H9 (cell line): ENCODE results near the gene PAPLN. TPM values are rescaled to one million over a fixed set of nuclear protein-coding genes. Genes with fewer than 3 reads are reported as not detected.

Experiments used
- DNase-seq: peaks from one replicate; pipeline ENCODE4 v3.0.0-alpha.2; 2017
- H2AFZ ChIP-seq: one replicate; pipeline ENCODE4 v1.6.1; 2013; ENCODE audit warnings: mild to moderate bottlenecking, low read length, control low read depth, moderate library complexity
- H2AK5ac ChIP-seq: 2 replicates; pipeline ENCODE4 v1.6.1; 2013; ENCODE audit warnings: low read length, control low read depth, mixed read lengths; ENCODE audit not compliant: insufficient read length
- H2BK120ac ChIP-seq: one replicate; pipeline ENCODE4 v1.6.1; 2013; ENCODE audit warnings: low read depth, mild to moderate bottlenecking, low read length, control low read depth, inconsistent platforms; ENCODE audit not compliant: poor library complexity, severe bottlenecking
- H2BK12ac ChIP-seq: 2 replicates; pipeline ENCODE4 v1.6.1; 2013; ENCODE audit warnings: low read length, control low read depth, mixed read lengths, low read depth; ENCODE audit not compliant: insufficient read length
- H2BK15ac ChIP-seq: 2 replicates; pipeline ENCODE4 v1.6.1; 2013; ENCODE audit warnings: low read depth, low read length, control low read depth
- H2BK20ac ChIP-seq: one replicate; pipeline ENCODE4 v1.6.1; 2013; ENCODE audit warnings: low read depth, mild to moderate bottlenecking, low read length, control low read depth, inconsistent platforms; ENCODE audit not compliant: poor library complexity, severe bottlenecking
- H2BK5ac ChIP-seq: 2 replicates; pipeline ENCODE4 v1.6.1; 2013; ENCODE audit warnings: low read length, control low read depth, mixed read lengths; ENCODE audit not compliant: insufficient read length
- H3K14ac ChIP-seq: 2 replicates; pipeline ENCODE4 v1.6.1; 2013; ENCODE audit warnings: low read length, control low read depth; ENCODE audit not compliant: insufficient read depth
- H3K18ac ChIP-seq: 2 replicates; pipeline ENCODE4 v1.6.1; 2013; ENCODE audit warnings: low read depth, mild to moderate bottlenecking, mixed read lengths, low read length, control low read depth; ENCODE audit not compliant: insufficient read length
- H3K23ac ChIP-seq: 2 replicates; pipeline ENCODE4 v1.6.1; 2013; ENCODE audit warnings: low read length, control low read depth, mixed read lengths, low read depth; ENCODE audit not compliant: insufficient read length
- H3K23me2 ChIP-seq: 2 replicates; pipeline ENCODE4 v1.6.1; 2013; ENCODE audit warnings: low read depth, mild to moderate bottlenecking, mixed read lengths, low read length, control low read depth; ENCODE audit not compliant: insufficient read length, poor library complexity, severe bottlenecking
- H3K27ac ChIP-seq: 2 replicates; pipeline ENCODE4 v1.5.1; 2013; ENCODE audit warnings: low read length, control low read depth, mixed read lengths, low read depth; ENCODE audit not compliant: insufficient read length
- H3K27me3 ChIP-seq: 2 replicates; pipeline ENCODE4 v1.6.1; 2013; ENCODE audit warnings: low read length, control low read depth, inconsistent platforms; ENCODE audit not compliant: insufficient read depth
- H3K4ac ChIP-seq: 2 replicates; pipeline ENCODE4 v1.6.1; 2013; ENCODE audit warnings: low read depth, mild to moderate bottlenecking, control low read depth, inconsistent platforms, low read length, moderate library complexity
- H3K4me1 ChIP-seq: 2 replicates; pipeline ENCODE4 v1.6.1; 2013; ENCODE audit warnings: low read length, control low read depth, inconsistent platforms; ENCODE audit not compliant: insufficient read depth
- H3K4me2 ChIP-seq: 2 replicates; pipeline ENCODE4 v1.6.1; 2013; ENCODE audit warnings: low read length, control low read depth, mixed read lengths; ENCODE audit not compliant: insufficient read length, insufficient read depth
- H3K56ac ChIP-seq: 2 replicates; pipeline ENCODE4 v1.6.1; 2013; ENCODE audit warnings: low read depth, mild to moderate bottlenecking, mixed read lengths, low read length, control low read depth; ENCODE audit not compliant: insufficient read length
- H3K79me1 ChIP-seq: 2 replicates; pipeline ENCODE4 v1.6.1; 2013; ENCODE audit warnings: low read depth, mild to moderate bottlenecking, moderate library complexity, low read length, control low read depth, inconsistent platforms; ENCODE audit not compliant: insufficient read depth, poor library complexity, severe bottlenecking
- H3K79me2 ChIP-seq: 2 replicates; pipeline ENCODE4 v1.6.1; 2013; ENCODE audit warnings: low read length, control low read depth, inconsistent platforms; ENCODE audit not compliant: insufficient read depth
- H3K9ac ChIP-seq: 2 replicates; pipeline ENCODE4 v1.6.1; 2013; ENCODE audit warnings: low read length, control low read depth, mixed read lengths; ENCODE audit not compliant: insufficient read length; ENCODE audit errors: extremely low read depth
- H3K9me3 ChIP-seq: one replicate; pipeline ENCODE4 v1.6.1; 2013; ENCODE audit warnings: low read depth, low read length, inconsistent platforms; ENCODE audit not compliant: control insufficient read depth
- H3T11ph ChIP-seq: one replicate; pipeline ENCODE4 v1.6.1; 2013; ENCODE audit warnings: mild to moderate bottlenecking, low read length, control low read depth, inconsistent platforms
- H4K20me1 ChIP-seq: one replicate; pipeline ENCODE4 v1.6.1; 2013; ENCODE audit not compliant: control insufficient read depth, insufficient read length, insufficient read depth
- H4K5ac ChIP-seq: 2 replicates; pipeline ENCODE4 v1.6.1; 2013; ENCODE audit warnings: low read depth, mild to moderate bottlenecking, mixed read lengths, low read length, control low read depth; ENCODE audit not compliant: insufficient read length
- H4K8ac ChIP-seq: replicated peaks from 2 replicates; pipeline ENCODE4 v1.6.1; 2013; ENCODE audit warnings: low read length, control low read depth, mixed read lengths, low read depth; ENCODE audit not compliant: insufficient read length
- H4K91ac ChIP-seq: 2 replicates; pipeline ENCODE4 v1.6.1; 2013; ENCODE audit warnings: low read depth, mild to moderate bottlenecking, moderate library complexity, mixed read lengths, low read length, control low read depth; ENCODE audit not compliant: insufficient read length
- H3K27ac Mint-ChIP-seq, 3 experiments: 2 replicates in 2 of 3; 3 replicates in 1 of 3; pipeline ENCODE4 v1.8.0; 2020 to 2021; ENCODE audit warnings: mixed read lengths in 3 of 3, mild to moderate bottlenecking in 1 of 3, moderate library complexity in 1 of 3
- H3K27me3 Mint-ChIP-seq: 2 replicates; pipeline ENCODE4 v1.8.0; 2021; ENCODE audit warnings: low read depth, mild to moderate bottlenecking, moderate library complexity, mixed read lengths
- H3K36me3 Mint-ChIP-seq, 3 experiments: 2 replicates in 2 of 3; 3 replicates in 1 of 3; pipeline ENCODE4 v1.8.0; 2020 to 2021; ENCODE audit warnings: low read depth in 3 of 3, mixed read lengths in 3 of 3; ENCODE audit not compliant: insufficient read depth in 1 of 3
- H3K4me1 Mint-ChIP-seq, 2 experiments: 2 replicates each; pipeline ENCODE4 v1.8.0; 2020; ENCODE audit warnings: mixed read lengths in 2 of 2
- H3K4me3 Mint-ChIP-seq, 2 experiments: 2 replicates in 1 of 2; 3 replicates in 1 of 2; pipeline ENCODE4 v1.8.0; 2020 to 2021; ENCODE audit warnings: mild to moderate bottlenecking in 2 of 2, mixed read lengths in 2 of 2, moderate library complexity in 1 of 2
- H3K9me3 Mint-ChIP-seq, 2 experiments: 2 replicates in 1 of 2; 3 replicates in 1 of 2; pipeline ENCODE4 v1.8.0; 2020; ENCODE audit warnings: mild to moderate bottlenecking in 2 of 2, mixed read lengths in 2 of 2, moderate library complexity in 1 of 2
- CTCF ChIP-seq: fragments of 200-600 bp; sonication (generic); conservative IDR thresholded peaks from 3 replicates; pipeline ENCODE4 v1.8.0; 2021; ENCODE audit warnings: antibody characterized with exemption, mild to moderate bottlenecking
- WGBS: extraction: QIAGEN DNeasy Blood & Tissue Kit; methylation state at CpG from one replicate; pipeline ENCODE4 v1.1.7; 2013; ENCODE audit warnings: missing lambda C conversion rate, low lambda C conversion rate, mixed read lengths; ENCODE audit not compliant: insufficient read length; ENCODE audit errors: extremely low coverage; 5-methylcytosine and 5-hydroxymethylcytosine counted together
- total RNA-seq: library from RNA; stranded (reverse); gene quantifications from 2 replicates; pipeline ENCODE4 v1.2.1, GENCODE V29; 2021

Gene PAPLN
- total RNA-seq, 1 experiment from 2014 or later, result 8.5 TPM

GRCh38 chr14:73265721-73266046, 28.4 kb downstream of the PAPLN start:
- no peak for DNase-seq
- H3K36me3 Mint-ChIP-seq, result peaks cover 4 to 5% (median 5%) of the 10 kb centered on the region in 3 experiments; a peak in 4 of 7 replicates
- H3K4me1 ChIP-seq, result no peaks in the 10 kb centered on the region
- no peaks in the 10 kb centered on the region for H3K79me1 ChIP-seq
- H2AK5ac ChIP-seq, result no peak overlapping the region
- peaks cover 0 to 2% of the 10 kb centered on the region in 2 experiments; a peak in 1 of 5 replicates for H3K9me3 Mint-ChIP-seq
- H3K79me2 ChIP-seq, result no peaks in the 10 kb centered on the region
- H3K14ac ChIP-seq, result no peak overlapping the region
- H3K27me3 ChIP-seq, result no peaks in the 10 kb centered on the region
- H2BK120ac ChIP-seq, result no peak overlapping the region
- no peak overlapping the region for H3K56ac ChIP-seq
- no CpG with 5 or more reads among the region's 3 CpGs for WGBS
- no peak overlapping the region for H3K4ac ChIP-seq
- H4K5ac ChIP-seq, result no peak overlapping the region
- H3K27me3 Mint-ChIP-seq, result peaks cover 23% of the 10 kb centered on the region
- H3K4me1 Mint-ChIP-seq, result peaks cover 10 to 12% of the 10 kb centered on the region in 2 experiments
- no peak overlapping the region for H2BK20ac ChIP-seq
- no peak overlapping the region for H2BK12ac ChIP-seq
- no peaks in the 10 kb centered on the region for H3K23me2 ChIP-seq
- H3K23ac ChIP-seq, result no peak overlapping the region
- no peak overlapping the region for H3K27ac Mint-ChIP-seq
- H3K27ac ChIP-seq, result no peak overlapping the region
- H3K18ac ChIP-seq, result no peak overlapping the region
- no peak overlapping the region for H2BK15ac ChIP-seq
- H3K4me2 ChIP-seq, result no peak overlapping the region
- TF ChIP-seq CTCF, result no peak
- no peak overlapping the region for H4K91ac ChIP-seq
- no peaks in the 10 kb centered on the region for H4K20me1 ChIP-seq
- no peak overlapping the region for H2AFZ ChIP-seq
- H3K4me3 Mint-ChIP-seq, result no peak overlapping the region
- H2BK5ac ChIP-seq, result no peak overlapping the region
- no peak overlapping the region for H4K8ac ChIP-seq
- H3K9me3 ChIP-seq, result no peaks in the 10 kb centered on the region
- H3K9ac ChIP-seq, result no peak overlapping the region
- no peak overlapping the region for H3T11ph ChIP-seq
